ENCODE data around the gene PNPLA7.
"Not testable (repeated sequence)": the region's sequence is repeated elsewhere in the genome, so short reads cannot be mapped to it uniquely, and the experiment has no call there.

PNPLA7 gene

DNA sequence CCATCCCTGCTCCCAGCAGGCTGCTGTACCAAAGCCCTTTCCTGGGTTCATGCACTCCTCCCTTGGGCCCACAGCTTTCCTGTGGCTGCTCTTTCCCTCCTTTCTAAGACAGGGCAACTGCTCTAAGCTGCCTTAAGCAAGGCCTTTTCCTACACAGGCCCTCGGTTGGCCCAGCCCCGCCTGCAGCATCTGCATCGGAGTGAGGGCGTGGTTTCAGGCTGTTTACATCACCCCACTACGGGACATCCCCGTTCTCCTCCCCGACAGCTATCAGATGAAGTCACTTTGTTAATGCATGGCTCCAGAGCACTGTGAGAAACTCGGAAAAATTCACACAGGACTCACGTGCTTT is 25.1 kb upstream of the PNPLA7 start:
- DNase-seq (ENCODE audit: low read depth): no peak

DNA sequence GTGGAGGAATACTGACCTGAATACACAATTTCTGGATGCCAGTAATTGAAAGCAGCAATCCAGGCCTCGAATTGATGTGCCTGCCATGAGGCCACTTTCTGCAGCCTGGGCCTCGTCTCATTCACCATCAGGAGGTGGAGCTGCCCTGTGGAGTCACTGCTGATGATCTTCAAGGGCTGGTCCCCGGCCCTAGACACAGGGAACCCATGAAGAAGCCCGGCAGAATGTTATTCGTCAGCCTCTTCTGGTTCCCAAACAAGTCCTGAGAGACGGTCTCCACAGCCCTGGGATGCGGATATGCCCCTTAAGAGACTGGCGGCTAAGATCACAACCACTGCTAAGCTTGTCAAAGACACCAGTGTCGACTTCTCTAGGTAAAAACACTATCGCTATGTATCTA is 24.0 kb upstream of the PNPLA7 start:
- no peak for DNase-seq (ENCODE audit: low read depth)

DNA sequence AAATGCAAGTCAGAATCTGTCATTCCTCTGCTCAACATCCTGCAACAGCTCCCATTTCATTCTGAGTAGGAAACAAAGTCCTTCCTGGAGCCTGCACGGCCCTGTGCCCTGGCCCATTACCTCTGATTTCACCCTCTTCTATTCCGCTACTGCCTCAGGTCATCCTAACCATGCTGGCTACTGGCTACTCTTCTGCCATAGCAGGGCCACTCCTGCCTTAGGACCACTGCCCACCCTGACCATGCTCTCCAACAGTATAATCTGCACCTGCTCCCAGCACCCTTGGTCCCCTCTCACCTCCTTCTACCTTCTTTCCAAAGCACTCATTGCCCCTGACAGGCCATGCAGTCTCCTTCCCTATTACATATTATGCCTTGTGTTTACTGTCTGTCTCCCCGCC is 20.4 kb upstream of the PNPLA7 start:
- no peak for DNase-seq (ENCODE audit: low read depth)

DNA sequence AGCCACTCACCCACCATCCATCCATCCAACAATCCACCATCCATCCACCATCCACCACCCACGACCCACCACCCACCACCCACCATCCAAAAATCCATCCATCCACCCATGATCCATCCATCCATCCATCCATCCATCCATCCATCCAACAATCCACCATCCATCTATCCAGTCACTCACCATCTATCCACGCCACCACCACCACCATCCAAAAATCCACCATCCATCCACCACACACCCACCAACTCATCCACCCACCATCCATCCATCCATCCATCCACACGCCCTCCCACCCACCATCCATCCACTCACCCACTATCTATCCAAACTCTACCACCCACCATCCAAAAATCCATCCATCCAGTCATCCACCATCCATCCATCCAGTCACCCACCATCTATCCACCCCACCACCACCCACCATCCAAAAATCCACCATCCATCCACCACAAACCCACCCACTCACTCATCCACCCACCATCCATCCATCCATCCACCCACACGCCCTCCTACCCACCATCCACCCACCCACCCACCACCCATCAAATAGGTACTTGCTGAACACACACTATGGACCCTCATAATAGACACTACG is 19.5 kb upstream of the PNPLA7 start:
- no peak for DNase-seq (ENCODE audit: low read depth)

DNA sequence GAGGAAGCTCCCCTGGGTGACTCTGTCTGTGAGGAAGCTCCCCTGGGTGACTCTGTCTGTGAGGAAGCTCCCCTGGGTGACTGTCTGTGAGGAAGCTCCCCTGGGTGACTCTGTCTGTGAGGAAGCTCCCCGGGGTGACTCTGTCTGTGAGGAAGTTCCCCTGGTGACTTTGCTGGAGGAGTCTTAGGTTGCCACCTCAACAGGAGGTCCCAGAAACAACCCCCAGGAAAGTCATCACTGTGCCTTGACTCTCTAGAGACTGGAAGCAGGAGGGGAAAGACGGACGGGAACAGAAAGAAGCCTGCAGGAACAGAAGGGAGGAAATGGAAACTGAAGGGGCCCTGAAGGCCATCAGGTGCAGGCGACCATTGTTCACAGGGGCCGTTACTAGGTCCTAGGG is 18.2 kb upstream of the PNPLA7 start:
- DNase-seq (ENCODE audit: low read depth): not testable (repeated sequence)

DNA sequence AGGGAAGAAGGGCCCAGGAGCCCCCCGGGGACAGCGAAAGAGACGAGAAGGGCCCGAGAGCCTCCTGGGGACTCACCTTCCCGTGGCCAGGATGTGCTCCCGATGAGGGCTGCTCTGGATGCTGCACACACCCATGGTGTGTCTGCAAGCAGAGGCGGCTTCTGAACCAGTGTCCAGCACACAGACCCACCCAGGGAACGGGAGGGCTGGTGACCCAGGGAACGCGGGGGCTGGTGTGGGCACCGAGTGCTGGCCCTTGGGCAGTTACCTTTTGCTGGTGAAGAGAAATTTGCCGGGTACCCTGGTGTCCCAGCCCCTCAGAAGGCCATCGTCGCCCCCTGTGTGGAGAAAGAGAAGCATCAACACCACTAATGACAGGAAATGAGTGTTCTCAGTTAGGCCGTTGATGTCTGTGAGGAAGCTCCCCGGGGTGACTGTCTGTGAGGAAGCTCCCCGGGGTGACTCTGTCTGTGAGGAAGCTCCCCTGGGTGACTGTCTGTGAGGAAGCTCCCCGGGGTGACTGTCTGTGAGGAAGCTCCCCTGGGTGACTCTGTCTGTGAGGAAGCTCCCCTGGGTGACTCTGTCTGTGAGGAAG is 14.7 kb upstream of the PNPLA7 start:
- DNase-seq (ENCODE audit: low read depth): no peak

DNA sequence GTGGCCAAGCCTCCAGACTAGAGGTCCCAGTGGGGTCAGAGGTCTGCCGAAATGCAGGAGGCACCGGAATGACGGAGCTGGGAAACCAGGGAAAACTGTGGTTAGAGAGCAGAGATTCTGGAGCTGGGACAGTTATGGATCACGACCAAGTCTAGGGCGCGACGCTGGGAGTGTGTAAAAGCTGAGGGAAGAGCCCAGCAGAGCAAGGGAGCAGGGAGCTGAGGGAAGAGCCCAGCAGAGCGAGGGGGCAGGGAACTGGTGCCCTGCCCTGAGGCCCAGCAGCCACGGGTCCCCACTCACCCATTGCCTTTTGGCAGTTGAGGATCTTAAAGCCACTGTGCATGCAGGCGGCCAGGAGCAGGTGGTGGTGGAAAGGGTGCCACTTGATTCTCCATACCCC is 13.9 kb upstream of the PNPLA7 start:
- no peak for DNase-seq (ENCODE audit: low read depth)

DNA sequence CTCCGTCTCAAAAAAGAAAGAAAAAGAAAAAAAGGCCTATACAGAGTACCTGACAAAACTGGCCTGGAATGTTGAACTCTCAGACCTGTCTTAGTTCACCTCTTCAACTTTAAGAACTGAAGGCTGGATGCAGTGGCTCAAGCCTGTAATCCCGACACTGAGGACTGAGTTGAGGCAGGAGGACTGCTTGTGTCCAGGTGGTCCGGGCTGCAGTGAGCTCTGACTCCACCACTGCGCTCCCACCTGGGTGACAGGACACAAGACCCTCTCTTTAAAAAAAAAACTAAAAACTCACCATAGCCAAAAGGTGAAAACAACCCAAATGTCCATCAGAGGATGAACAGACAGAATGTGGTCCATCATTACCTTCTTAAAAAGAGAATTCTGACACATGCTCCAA is 7.9 kb upstream of the PNPLA7 start:
- DNase-seq (ENCODE audit: low read depth): no peak

DNA sequence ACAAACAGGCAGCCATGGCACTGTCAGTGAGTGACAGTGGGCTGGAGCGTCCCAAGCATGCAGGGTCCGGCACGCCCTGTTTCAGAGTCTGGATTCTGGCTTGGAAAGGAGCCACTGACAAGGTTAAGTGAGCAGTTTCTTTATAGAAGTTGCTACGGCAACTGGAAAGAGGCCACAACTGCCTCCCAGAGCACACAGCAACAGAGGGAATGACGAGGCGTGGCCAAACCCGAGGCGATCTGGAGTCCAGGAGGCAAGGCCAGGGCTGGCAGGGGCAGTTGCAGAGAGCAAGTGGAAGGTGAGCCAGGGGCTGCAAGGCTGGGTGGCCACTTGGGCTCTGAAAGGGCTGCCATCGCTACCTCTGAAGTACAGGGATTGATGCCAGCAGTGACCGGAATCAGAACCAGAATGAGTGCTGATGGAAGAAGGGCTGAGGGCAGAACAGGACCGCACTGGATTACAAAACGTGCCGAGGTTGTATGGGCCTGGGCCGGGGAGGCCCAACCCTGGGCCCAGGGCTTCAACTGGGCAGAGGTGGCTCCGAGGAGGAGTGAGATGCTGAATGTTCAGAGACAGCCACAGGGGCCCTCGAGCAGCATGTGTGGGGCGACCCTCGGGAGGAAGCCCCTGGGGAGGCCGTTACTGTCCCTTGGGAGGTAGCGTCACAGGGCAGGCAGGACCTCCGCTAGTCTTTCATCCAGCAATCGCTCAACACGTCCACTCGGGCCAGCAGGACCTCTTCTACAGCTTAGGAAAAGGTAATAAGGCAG is 6.1 kb upstream of the PNPLA7 start:
- no peak for DNase-seq (ENCODE audit: low read depth)

DNA sequence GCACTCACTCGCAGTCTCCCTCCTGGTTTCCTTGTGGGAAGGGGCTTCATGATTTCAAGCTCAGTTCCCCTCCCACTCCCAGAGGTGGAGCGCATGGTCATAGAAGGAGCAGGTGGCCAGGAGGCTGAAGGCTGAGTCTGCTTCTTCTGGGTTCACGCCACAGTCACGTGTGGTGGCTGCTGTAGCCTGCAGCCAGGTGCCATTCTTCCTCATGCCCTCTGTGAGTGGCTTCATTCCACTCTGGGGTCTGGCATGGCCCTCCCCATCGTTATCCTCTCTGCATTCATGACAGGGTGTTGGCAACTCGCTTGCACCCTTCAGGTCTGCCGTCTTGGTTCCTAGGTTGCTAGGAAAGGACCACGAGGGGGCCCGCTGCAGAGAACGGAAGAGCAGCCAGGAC is 5.0 kb upstream of the PNPLA7 start:
- DNase-seq (ENCODE audit: low read depth): no peak

DNA sequence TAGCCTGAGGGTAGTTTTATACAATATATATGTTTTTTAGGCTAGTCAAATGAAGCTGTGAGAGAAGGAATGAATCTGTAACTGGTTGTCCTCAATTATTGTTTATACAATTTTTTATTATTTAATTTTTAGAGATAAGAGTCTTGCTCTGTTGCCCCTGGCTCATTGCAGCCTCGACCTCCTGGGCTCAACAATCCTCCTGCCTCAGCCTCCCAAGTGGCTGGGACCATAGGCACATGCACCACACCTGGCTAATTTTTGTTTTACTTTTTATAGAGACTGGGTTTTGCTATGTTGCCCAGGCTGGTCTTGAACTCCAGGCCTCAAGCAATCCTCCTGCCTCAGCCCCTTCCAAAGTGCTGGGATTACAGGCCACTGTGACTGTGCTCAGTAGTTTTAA is 4.1 kb upstream of the PNPLA7 start:
- no peak for DNase-seq (ENCODE audit: low read depth)

DNA sequence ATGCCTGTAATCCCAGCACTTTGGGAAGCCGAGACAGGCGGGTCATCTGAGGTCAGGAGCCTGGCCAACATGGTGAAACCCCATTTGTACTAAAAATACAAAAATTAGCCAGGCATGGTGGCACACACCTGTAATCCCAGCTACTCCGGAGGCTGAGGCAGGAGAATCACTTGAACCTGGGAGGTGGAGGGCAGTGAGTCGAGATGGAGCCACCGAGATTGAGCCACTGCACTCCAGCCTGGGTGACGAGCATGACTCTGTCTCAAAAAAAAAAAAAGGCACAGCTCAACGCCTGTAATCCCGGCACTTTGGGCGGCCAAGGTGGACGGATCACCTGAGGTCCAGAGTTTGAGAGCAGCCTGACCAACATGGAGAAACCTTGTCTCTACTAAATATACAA is 3.5 kb upstream of the PNPLA7 start:
- not testable (repeated sequence) for DNase-seq (ENCODE audit: low read depth)

DNA sequence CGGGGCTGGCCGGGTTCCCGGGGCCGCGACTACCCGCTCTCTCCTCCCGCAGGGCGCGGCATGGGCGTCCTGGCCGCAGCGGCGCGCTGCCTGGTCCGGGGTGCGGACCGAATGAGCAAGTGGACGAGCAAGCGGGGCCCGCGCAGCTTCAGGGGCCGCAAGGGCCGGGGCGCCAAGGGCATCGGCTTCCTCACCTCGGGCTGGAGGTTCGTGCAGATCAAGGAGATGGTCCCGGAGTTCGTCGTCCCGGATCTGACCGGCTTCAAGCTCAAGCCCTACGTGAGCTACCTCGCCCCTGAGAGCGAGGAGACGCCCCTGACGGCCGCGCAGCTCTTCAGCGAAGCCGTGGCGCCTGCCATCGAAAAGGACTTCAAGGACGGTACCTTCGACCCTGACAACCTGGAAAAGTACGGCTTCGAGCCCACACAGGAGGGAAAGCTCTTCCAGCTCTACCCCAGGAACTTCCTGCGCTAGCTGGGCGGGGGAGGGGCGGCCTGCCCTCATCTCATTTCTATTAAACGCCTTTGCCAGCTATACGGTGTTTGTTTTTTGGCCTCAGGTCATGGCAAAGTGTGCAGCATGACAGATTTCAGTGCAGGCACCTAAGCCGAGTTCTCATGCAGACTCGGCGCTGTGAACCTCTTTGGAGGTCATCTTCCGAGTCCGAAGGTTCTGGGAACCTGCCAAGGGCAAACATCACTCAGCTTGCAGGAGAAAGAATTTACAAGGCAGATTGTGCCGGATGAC is 2.0 kb upstream of the PNPLA7 start:
- no peak for DNase-seq (ENCODE audit: low read depth)

DNA sequence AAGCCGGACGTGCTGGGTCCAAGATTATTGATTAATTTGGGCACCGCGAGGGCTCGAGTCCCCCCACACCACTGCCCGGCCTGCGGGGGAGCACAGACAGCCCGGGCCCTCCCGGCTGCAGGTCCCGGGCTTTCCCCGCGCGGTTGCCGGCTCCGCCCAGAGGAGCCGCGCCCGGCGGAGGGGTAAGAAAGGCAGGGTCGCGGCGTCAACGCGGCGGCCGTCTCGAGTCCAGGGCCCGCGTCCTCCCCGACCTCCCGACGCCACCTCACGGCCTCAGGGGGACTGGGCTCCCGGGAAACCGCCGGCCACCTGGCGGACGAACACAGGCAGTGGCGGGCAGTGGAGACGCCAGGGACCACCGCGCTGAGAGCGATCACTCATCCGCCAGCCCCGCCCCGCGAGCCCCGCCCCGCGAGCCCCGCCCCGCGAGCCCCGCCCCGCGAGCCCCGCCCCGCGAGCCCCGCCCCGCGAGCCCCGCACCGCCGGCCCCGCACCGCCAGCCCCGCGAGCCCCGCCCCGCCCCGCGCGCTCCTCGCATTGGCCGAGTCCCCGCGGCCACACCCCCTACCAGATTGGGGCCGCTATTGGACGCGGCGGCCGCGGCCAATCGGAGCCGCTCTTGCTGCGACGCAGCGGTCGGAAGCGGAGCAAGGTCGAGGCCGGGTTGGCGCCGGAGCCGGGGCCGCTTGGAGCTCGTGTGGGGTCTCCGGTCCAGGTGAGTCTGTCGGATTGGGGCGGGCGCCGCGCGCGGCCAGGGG is 1.2 kb upstream of the PNPLA7 start, which contains the start of gene MRPL41:
TSS of gene MRPL41 (plus strand) at position 616 of the 758 bp plus-strand sequence. CDS start 203 bp downstream, outside the sequence.
- DNase-seq (ENCODE audit: low read depth): no peak

DNA sequence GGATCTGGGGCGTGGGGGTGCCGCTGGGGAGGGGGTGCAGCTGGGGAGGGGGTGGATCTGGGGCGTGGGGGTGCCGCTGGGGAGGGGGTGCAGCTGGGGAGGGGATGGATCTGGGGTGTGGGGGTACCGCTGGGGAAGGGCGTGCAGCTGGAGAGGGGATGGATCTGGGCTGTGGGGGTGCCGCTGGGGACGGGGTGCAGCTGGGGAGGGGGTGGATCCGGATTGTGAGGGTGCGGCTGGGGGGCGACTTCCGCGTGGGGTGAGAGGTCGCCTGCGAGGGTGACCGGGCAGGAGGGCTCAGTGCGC is 709 bp upstream of the PNPLA7 start:
- DNase-seq (ENCODE audit: low read depth): not testable (repeated sequence)

DNA sequence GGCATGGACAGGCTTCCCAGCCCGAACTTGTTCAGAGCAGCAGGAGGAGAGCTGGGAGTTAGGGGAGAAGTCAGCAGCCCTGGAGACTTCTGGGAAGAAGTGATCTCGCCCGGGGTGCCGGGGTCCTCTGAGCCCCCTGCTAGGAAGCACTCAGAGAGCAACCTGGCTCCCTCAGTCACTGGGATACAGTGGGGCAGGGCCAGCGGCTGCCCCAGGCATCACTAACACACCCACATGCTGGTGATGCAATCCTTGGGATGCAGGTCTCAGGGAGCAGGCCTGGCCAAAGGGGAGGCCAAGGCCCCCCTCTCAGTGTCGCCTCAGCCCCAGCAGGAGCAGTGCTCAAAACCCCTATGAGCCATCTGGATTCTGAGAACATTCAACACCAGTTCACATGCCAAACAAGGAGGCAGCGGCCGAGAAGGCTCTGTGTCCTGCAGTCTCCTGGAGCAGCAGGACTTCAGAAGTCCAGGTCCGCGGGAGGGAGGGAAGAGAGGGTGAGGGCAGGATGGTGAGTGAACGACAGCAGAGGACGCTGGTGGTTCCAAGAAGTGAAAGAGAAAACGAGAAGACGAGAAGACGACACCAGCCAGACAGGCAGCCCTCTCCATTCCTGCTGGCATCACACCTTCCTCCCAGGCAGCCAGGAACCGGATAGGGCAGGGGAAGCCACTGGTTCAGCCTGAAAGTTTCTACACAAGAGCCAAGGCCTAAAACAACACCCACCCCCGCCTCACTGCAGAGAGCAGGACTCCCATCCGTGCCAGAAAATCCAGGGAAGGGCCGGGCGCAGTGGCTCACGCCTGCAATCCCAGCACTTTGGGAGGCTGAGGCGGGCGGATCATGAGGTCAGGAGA is 2.3 kb downstream of the PNPLA7 start:
- no peak for DNase-seq (ENCODE audit: low read depth)

DNA sequence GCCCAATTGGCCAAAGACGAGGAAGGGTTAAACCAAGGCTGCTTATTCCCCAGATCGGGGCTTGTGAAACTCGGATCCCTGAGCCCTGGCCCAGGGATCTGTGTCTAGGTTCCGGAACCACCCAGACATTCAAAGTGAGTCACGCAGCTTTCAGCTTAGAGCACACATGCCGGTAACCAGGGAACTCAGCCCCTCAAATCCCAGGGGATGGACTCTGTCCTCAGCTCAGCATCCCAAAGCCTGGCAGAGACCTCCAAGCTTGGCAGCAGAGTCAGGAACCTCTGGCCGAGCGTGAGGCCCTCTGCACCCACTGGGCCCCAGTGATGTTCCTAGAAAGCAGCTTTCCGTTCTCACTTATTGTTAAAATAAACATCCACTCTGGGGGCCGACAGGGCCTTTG is 5.1 kb downstream of the PNPLA7 start:
- DNase-seq (ENCODE audit: low read depth): no peak

DNA sequence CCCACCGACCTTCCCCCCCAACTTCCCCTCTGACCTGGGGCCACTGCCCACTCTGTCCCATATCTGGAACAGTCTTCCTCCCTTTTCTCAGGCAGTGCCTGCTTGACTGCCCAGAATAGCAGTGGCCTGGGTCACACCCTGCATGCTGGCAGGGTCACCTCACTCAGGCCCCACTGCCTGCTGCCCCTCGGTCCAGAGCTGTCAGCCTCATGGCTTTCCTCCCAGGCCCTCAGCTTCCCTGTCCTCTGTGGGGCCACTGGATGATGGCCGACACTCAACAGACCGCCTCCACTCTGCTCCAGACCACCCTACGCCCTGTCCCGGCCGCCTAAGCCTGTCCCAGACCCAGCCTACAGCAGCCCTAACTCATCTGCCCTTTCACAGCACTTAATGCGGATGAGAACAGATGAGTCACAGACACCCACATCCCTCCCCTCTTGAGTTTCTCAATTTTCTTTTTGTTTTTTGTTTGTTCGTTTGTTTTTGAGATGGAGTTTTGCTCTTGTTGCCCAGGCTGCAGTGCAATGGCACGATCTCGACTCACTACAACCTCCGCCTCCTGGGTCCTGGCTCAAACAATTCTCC is 5.9 kb downstream of the PNPLA7 start:
- DNase-seq (ENCODE audit: low read depth): no peak

DNA sequence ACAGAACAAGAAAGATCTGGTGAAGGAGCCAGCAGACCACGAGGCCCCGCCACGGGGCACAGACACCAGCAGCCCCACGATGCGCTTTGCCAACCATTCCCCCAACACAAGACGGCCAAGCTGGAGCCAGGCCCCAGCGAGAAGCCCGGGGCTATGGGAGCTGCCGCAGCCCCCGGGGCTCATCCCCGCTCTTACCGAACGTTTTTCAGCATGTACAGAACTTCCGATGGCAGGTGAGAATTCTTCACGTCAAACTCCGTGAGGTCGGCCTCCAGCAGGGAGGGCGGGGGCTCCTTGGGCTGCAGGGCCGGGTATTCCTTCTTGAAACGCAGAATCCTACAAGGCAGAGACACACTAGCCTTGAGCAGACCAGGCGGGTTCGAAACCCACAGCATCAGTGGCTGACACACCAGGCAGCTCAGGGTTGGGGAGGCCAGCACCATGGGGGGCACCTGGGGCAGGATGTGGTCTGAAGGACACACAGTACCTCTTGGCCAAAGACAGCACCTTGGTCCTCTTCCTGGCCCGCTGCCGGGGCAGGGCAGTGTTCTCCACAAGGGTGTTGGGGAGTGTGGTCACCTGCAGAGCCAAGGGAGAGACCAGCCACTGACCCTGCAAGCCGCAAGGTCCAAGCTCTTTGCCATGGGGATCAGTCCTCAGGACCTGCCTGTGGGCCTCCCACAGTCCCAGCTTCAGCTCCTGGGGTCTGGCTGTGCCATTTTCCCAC is 6.8 kb downstream of the PNPLA7 start:
- no peak for DNase-seq (ENCODE audit: low read depth)

DNA sequence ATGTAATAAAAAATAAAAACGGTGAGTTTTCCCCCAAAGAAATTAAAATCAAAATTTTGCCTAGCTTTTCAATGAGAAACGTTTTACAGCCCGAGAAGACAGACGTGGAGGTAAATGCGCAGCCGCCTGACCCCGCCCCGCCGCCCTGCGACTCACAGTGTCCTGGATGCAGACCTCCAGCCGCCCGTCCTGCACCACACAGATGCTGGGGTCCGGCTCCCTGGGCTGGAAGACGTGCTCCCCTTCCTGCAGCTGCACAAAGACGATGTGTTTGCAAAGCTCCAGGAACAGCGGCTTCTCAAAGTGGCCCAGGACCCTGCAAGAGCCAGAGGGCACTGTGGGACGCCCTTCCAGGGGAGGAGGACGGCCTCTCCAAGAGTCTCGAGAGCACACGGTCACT is 7.7 kb downstream of the PNPLA7 start:
- no peak for DNase-seq (ENCODE audit: low read depth)

Measured in non-pigmented ciliary epithelial cell (primary cell).